ENCODE data around the gene LYST.
A peak's percentile ranks its signal among the peaks of the same experiment; 100 is the strongest.
"Not testable (repeated sequence)": the region's sequence is repeated elsewhere in the genome, so short reads cannot be mapped to it uniquely, and the experiment has no call there.

The LYST gene

GRCh38 chr1:235866205-235866912 lies at the start of gene LYST:
Gene LYST, minus strand, starts transcription at chr1:235866906. Its CDS starts 36,489 bp downstream, at chr1:235830417.
- DNase-seq (ENCODE audit: low spot score) = no peak

GRCh38 chr1:235915489-235915888 lies 48.8 kb upstream of the LYST start:
- DNase-seq (ENCODE audit: low spot score) = not testable (repeated sequence)

- no peak for DNase-seq (ENCODE audit: low spot score)
Measured at GRCh38 chr1:235913311-235913710, 46.6 kb upstream of the LYST start.

- DNase-seq (ENCODE audit: low spot score) = no peak
Measured at GRCh38 chr1:235911876-235912275, 45.2 kb upstream of the LYST start.

GRCh38 chr1:235911300-235911662 lies 44.6 kb upstream of the LYST start:
- DNase-seq (ENCODE audit: low spot score) = no peak

GRCh38 chr1:235910357-235911299 lies 43.9 kb upstream of the LYST start:
- DNase-seq (ENCODE audit: low spot score) = no peak

GRCh38 chr1:235908742-235909520 lies 42.2 kb upstream of the LYST start:
- DNase-seq (ENCODE audit: low spot score) = no peak

- DNase-seq (ENCODE audit: low spot score) = no peak
Measured at GRCh38 chr1:235907897-235908240, 41.2 kb upstream of the LYST start.

- no peak for DNase-seq (ENCODE audit: low spot score)
Measured at GRCh38 chr1:235907187-235907896, 40.6 kb upstream of the LYST start.

GRCh38 chr1:235906436-235906835 lies 39.7 kb upstream of the LYST start:
- no peak for DNase-seq (ENCODE audit: low spot score)

- not testable (repeated sequence) for DNase-seq (ENCODE audit: low spot score)
Measured at GRCh38 chr1:235903809-235904208, 37.1 kb upstream of the LYST start.

GRCh38 chr1:235902677-235903542 lies 36.2 kb upstream of the LYST start:
- no peak for DNase-seq (ENCODE audit: low spot score)

- DNase-seq (ENCODE audit: low spot score) = no peak
Measured at GRCh38 chr1:235901461-235901860, 34.8 kb upstream of the LYST start.

GRCh38 chr1:235898126-235898525 lies 31.4 kb upstream of the LYST start:
- no peak for DNase-seq (ENCODE audit: low spot score)

GRCh38 chr1:235893840-235894239 lies 27.1 kb upstream of the LYST start:
- DNase-seq (ENCODE audit: low spot score) = no peak

- peak; percentile 67 for DNase-seq (ENCODE audit: low spot score)
Measured at GRCh38 chr1:235892734-235893413, 26.2 kb upstream of the LYST start.

GRCh38 chr1:235892202-235892601 lies 25.5 kb upstream of the LYST start:
- DNase-seq (ENCODE audit: low spot score) = no peak

GRCh38 chr1:235888119-235888643 lies 21.5 kb upstream of the LYST start:
- no peak for DNase-seq (ENCODE audit: low spot score)

- DNase-seq (ENCODE audit: low spot score) = no peak
Measured at GRCh38 chr1:235887676-235888075, 21.0 kb upstream of the LYST start.

- no peak for DNase-seq (ENCODE audit: low spot score)
Measured at GRCh38 chr1:235885655-235886262, 19.1 kb upstream of the LYST start.
